Esophagus muscularis mucosa (tissue), 4 donors: ENCODE results near the gene OR10A4.

Experiments
- CTCF ChIP-seq, 3 experiments: fragments of 200-600 bp in 2 of 3; fragments of 450-650 bp in 1 of 3; sonication (generic) in 2 of 3; IDR thresholded peaks; one replicate each; pipeline ENCODE4 v1.5.1; 2017 to 2019; ENCODE audit warnings: antibody characterized with exemption in 3 of 3, mild to moderate bottlenecking in 2 of 3, moderate library complexity in 1 of 3
- EP300 ChIP-seq: sonication (generic); formaldehyde crosslinking; IDR thresholded peaks from one replicate; pipeline ENCODE4 v1.6.1; 2017; ENCODE audit warnings: antibody characterized with exemption
- POLR2A ChIP-seq: fragments of 450-650 bp; IDR thresholded peaks from one replicate; pipeline ENCODE4 v1.6.1; 2017; ENCODE audit warnings: antibody characterized with exemption, moderate library complexity, mild to moderate bottlenecking, low read depth
- POLR2AphosphoS5 ChIP-seq, 2 donors: sonication (generic); formaldehyde crosslinking; IDR thresholded peaks; one replicate each; pipeline ENCODE4 v1.6.1; 2017; ENCODE audit warnings: antibody characterized with exemption in 2 of 2

- TF ChIP-seq CTCF (IDR thresholded peaks at IDR 0.05) (no peak), POLR2A (no peak), POLR2AphosphoS5 (IDR thresholded peaks at IDR 0.05) (no peak), EP300 (no peak)
Observed at GRCh38 chr11:6895010-6895409, 18.6 kb downstream of the OR10A4 start.
